ENCODE measurements around the gene AURKAIP1. TPM values are rescaled to one million over a fixed set of nuclear protein-coding genes. Genes with fewer than 3 reads are reported as not detected.
"Not testable (repeated sequence)": the region's sequence is repeated elsewhere in the genome, so short reads cannot be mapped to it uniquely, and the experiment has no call there.

The AURKAIP1 gene
- total RNA-seq, 1 donor from 2014 or later = 110 TPM

- intact Hi-C loops (cut with micrococcal nuclease) = no loop called here
Observed at GRCh38 chr1:1388078-1388472, 13.1 kb upstream of the AURKAIP1 start.

GRCh38 chr1:1387098-1388077, 12.4 kb upstream of the AURKAIP1 start:
- intact Hi-C loops (cut with micrococcal nuclease) = no loop called here

- intact Hi-C loops (cut with micrococcal nuclease) = no loop called here
Observed at GRCh38 chr1:1385931-1386330, 10.9 kb upstream of the AURKAIP1 start.

DNA sequence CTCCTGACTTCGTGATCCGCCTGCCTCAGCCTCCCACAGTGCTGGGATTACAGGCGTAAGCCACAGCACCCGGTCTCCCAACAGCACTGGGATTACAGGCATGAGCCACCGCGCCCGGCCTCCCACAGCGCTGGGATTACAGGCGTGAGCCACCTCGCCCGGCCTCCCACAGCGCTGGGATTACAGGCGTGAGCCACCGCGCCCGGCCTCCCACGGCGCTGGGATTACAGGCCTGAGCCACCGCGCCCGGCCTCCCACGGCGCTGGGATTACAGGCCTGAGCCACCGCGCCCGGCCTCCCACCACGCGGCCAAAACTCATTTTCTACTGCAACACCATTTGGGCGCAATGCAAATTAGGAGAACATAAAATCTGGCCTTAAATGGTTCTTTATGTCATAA, 10.3 kb upstream of the AURKAIP1 start:
- intact Hi-C loops (cut with micrococcal nuclease) = not testable (repeated sequence)

- intact Hi-C loops (cut with micrococcal nuclease) = no loop called here
Observed at GRCh38 chr1:1381294-1381693, 6.3 kb upstream of the AURKAIP1 start.

GRCh38 chr1:1380860-1381259, 5.9 kb upstream of the AURKAIP1 start:
- intact Hi-C loops (cut with micrococcal nuclease) = no loop called here

- intact Hi-C loops (cut with micrococcal nuclease) = loop anchor here (10.0 kb wide), 1 partner anchor 73 kb away; the partner anchor contains the start of genes ACAP3 and PUSL1
Observed at GRCh38 chr1:1377540-1378205, 2.7 kb upstream of the AURKAIP1 start.

DNA sequence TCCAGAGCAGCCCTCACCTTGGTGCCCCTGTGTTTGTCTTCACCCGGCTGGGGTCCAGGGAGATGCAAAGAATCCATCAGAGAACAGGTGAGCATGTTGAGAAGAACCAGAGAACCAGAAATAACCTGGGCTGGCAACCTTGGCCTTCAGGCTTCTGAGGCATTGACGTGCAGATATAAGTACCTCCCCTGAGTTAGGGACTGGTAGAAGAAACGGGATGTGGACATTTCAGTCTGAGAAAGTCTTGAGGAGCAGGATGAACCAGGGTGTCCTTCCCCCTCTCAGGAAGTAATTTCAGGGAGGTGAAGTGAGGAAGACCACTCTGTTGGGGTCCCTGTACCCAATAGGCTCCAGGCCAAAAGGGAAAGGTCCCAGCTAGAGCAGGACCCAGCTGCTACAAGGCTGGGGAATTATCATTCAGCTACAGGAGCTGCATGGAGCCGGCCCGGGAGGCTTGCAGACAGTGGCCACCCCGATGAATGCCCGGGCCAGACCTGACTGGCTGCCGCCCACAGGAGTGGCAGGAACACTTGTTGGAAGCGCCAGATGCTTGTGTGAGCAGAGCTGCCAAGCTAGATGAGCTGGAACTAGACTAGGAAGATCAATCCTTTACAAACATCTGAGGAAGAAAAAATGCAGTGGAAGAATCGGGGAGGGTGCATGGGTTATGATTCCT, 1.7 kb upstream of the AURKAIP1 start:
- intact Hi-C loops (cut with micrococcal nuclease) = loop anchor here (10.0 kb wide), 1 partner anchor 72 kb away; the partner anchor contains the start of genes ACAP3 and PUSL1

GRCh38 chr1:1374589-1374928, 448 bp downstream of the AURKAIP1 start:
- intact Hi-C loops (cut with micrococcal nuclease) = loop anchor here (2.0 to 10.0 kb wide), 2 partner anchors 32 to 70 kb away; partner anchors contain the start of genes ACAP3, MRPL20 and PUSL1

DNA sequence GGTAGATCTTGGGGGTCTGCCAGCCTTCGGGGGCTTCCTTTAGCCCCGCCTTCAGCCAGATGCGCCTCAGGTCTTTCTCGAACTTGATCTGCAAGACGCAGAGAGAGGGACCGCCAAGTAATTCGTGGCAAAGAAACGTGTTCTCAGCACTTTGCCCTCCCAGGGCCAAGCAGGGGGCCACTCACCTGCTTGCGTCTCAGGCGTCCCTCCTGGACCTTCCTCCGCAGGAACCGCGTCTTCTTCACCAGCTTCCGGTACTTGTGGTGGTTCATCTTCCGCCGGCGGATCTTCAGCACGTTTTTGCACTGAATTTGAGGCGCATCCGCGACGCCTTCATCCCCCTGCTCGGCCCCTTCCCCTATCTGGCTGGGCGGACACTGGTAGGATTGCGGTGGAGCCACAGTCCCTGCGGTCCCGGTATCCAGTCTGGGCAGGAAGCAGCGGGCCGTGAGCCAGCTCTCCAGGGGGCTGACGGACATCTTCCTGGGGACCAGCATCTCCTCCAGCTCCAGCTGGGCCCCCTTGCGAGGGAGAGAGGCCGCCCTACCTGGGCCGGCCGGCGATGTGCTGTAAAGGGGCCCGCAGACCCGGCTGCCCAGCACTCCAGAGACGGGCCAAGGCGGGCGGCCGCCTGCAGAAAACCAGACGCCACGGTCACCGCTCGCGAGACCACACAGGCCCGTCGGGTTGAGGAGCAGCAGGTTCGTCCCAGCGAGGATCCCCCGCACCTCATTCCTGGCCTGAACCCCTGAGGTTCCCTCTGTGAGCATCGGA, 1.0 kb downstream of the AURKAIP1 start:
- intact Hi-C loops (cut with micrococcal nuclease) = loop anchor here (2.0 to 10.0 kb wide), 2 partner anchors 33 to 69 kb away; partner anchors contain the start of genes ACAP3, MRPL20 and PUSL1

- intact Hi-C loops (cut with micrococcal nuclease) = loop anchor here (10.0 kb wide), 1 partner anchor 68 kb away; the partner anchor contains the start of genes ACAP3 and PUSL1
Observed at GRCh38 chr1:1373051-1373814, 1.8 kb downstream of the AURKAIP1 start.

DNA sequence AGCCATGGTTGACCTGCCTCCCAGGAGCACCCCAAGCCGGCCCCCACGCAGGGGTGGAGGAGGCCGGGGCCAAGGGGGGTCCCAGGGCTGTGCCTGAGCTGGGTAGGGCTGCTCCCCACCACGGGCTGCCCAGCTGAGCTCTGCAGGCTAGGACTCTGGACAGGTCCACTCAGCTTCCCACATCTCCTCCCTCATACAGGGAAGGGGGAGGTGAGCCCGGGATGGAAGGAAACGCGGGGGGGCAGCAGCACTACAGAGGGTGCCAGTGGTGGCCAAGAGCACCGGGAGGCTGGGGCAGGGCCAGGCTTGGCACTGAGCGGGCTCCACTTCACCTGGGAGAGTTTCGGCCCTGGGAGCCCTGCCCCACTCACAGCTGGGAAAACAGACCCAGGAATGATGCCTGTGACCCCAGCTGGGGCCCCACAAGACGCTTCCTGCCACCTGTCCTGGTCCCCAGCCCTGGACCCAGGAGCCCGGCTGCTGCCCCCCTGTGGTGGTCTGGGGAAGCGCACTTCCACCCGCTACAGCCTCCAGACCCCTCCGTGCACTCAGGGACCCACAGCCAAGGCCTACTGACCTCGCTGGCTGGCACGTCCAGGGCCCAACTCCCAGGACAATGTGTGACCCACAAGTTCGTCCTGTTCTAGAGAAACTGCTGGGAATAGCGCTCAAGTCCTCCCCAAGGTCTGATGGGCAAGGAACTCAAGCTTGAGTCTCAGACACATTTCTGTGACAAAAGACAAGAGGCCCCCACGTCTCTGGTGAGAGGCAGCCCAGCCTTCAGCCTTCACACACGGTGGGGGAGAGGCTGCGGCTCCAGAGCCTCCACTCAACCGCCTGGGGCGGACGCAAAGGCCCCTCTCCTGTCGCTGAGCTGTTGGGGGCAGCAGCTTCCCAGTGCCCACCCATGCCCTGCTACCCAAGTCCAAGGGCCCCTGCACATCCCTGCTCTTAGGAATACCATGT, 3.0 kb downstream of the AURKAIP1 start:
- intact Hi-C loops (cut with micrococcal nuclease) = loop anchor here (1.0 to 10.0 kb wide), 2 partner anchors 23 to 67 kb away; partner anchors contain the start of genes ACAP3, DVL1 and PUSL1

- intact Hi-C loops (cut with micrococcal nuclease) = loop anchor here (1.0 to 10.0 kb wide), 2 partner anchors 22 to 67 kb away; partner anchors contain the start of genes ACAP3, DVL1 and PUSL1
Observed at GRCh38 chr1:1371364-1371745, 3.7 kb downstream of the AURKAIP1 start.

DNA sequence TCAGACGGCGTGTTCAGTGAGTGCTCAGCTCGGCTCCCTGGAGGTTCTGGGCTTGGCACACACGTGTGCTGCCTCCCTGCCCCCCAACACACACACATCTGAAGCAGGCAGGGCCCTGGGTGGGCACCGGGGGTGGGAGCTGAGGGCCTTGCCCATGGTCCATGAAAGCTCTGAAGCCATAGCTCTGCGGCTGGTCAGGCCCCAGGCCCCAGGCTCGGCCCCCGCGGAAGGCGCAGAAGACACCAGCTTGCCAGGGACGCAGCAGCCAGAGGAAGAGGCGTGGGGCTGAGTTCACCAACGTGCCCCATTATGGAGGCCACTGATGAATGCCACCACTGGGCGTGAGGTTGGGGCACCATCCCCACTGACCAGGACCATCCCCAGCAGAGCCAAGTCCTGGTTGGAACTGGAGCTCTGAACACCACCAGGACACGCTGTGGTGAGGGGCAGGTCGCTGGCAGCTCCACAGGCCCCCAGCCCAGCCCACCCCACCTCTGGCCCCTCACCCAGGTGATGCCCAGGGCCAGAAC, 4.2 kb downstream of the AURKAIP1 start:
- intact Hi-C loops (cut with micrococcal nuclease) = loop anchor here (1.0 to 10.0 kb wide), 2 partner anchors 22 to 66 kb away; partner anchors contain the start of genes ACAP3, DVL1 and PUSL1

GRCh38 chr1:1370094-1370493, 4.9 kb downstream of the AURKAIP1 start:
- intact Hi-C loops (cut with micrococcal nuclease) = loop anchor here (10.0 kb wide), 1 partner anchor 65 kb away; the partner anchor contains the start of genes ACAP3 and PUSL1

DNA sequence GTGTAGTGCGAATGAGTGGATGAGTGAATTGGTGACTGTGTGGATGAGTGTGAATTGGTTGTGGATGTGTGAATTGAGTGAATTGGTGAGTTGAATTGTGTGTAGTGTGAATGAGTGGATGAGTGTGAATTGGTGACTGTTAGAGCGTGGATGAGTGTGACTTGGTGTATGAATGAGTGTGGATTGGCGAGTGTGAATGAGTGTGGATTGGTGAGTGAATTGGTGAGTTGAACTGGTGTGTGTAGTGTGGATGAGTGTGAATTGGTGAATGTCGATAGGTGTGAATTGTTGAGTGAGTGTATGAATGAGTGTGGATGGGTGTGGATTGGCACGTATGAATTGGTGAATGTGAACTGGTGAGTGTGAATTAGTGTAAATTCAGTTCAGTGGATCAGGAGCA, 7.7 kb downstream of the AURKAIP1 start:
- intact Hi-C loops (cut with micrococcal nuclease) = no loop called here

DNA sequence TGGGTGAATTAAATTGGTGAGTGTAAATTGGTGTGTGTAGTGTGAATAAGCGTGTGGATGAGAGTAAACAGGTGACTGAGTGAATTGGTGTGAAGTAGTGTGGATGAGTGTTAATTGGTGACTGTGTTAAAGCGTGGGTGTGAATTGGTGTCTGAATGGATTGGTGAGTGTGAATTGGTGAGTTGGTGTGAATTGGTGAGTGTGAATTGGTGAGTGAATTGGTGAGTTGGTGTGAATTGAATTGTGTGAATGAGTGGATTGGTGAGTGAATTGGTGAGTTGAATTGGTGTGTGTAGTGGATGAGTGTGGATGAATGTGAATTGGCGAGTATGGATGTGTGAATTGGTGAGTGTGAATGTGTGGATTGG, 8.3 kb downstream of the AURKAIP1 start:
- intact Hi-C loops (cut with micrococcal nuclease) = no loop called here

Measured in T-helper 2 cell treated with Interferon-gamma antibody and Interleukin-4, amounts not matched to agents 100 ng/mL and 5 ng/mL, for 36 hours (primary cell).